Measurements from ENCODE around the gene APBB2. TPM values are rescaled to one million over a fixed set of nuclear protein-coding genes. Genes with fewer than 3 reads are reported as not detected.

APBB2 gene
- total RNA-seq, 4 donors from 2014 or later = 66.3 to 133 (median 90.2) TPM

- WGBS, 2 donors (ENCODE audit: low coverage in 1 of 2) = 55 to 71% methylated on average over 3 of the region's 3 CpGs
- H3K4me1 ChIP-seq = peaks cover 0 to 3% (median 0%) of the 10 kb centered on the region in 3 donors
- TF ChIP-seq POLR2AphosphoS5 (IDR thresholded peaks at IDR 0.05) (no peak), POLR2A (IDR thresholded peaks at IDR 0.05) (no peak), EP300 (IDR thresholded peaks at IDR 0.05) (no peak), CTCF (IDR thresholded peaks at IDR 0.05) (no peak)
- no peak for ATAC-seq
- H3K9me3 ChIP-seq = no peaks in the 10 kb centered on the region
- no peaks in the 10 kb centered on the region for H3K27me3 ChIP-seq
- H3K27ac ChIP-seq = no peak overlapping the region
- no peak overlapping the region for H3K4me3 ChIP-seq
- H3K36me3 ChIP-seq = peaks cover 0 to 42% of the 10 kb centered on the region in 2 donors
Observed at GRCh38 chr4:40931841-40932240, 282.5 kb downstream of the APBB2 start.

- Histone ChIP-seq H3K27ac (no peak overlapping the region), H3K9me3 (no peaks in the 10 kb centered on the region), H3K27me3 (no peaks in the 10 kb centered on the region), H3K36me3 (peaks cover 0 to 48% of the 10 kb centered on the region in 2 donors), H3K4me3 (no peak overlapping the region), H3K4me1 (peaks cover 0 to 3% (median 0%) of the 10 kb centered on the region in 3 donors)
- WGBS, 2 donors (ENCODE audit: low coverage in 1 of 2) = 76 to 96% methylated on average over 4 to 6 of the region's 6 CpGs
- no peak for TF ChIP-seq EP300 (IDR thresholded peaks at IDR 0.05)
- TF ChIP-seq POLR2A (IDR thresholded peaks at IDR 0.05) = no peak
- TF ChIP-seq POLR2AphosphoS5 (IDR thresholded peaks at IDR 0.05) = no peak
- no peak for TF ChIP-seq CTCF (IDR thresholded peaks at IDR 0.05)
- no peak for ATAC-seq
Observed at GRCh38 chr4:40931238-40931637, 283.1 kb downstream of the APBB2 start.

- no peak overlapping the region for H3K4me3 ChIP-seq
- H3K9me3 ChIP-seq = no peaks in the 10 kb centered on the region
- no peaks in the 10 kb centered on the region for H3K27me3 ChIP-seq
- WGBS, 2 donors (ENCODE audit: low coverage in 1 of 2) = 70 to 88% methylated on average over 4 of the region's 4 CpGs
- ATAC-seq = no peak
- no peaks in the 10 kb centered on the region for H3K4me1 ChIP-seq
- peaks cover 0 to 29% of the 10 kb centered on the region in 2 donors for H3K36me3 ChIP-seq
- H3K27ac ChIP-seq = no peak overlapping the region
- TF ChIP-seq CTCF (IDR thresholded peaks at IDR 0.05) = no peak
- no peak for TF ChIP-seq POLR2A (IDR thresholded peaks at IDR 0.05)
Observed at GRCh38 chr4:40927074-40927473, 287.3 kb downstream of the APBB2 start.

- Histone ChIP-seq H3K4me3 (no peak overlapping the region), H3K9me3 (no peaks in the 10 kb centered on the region), H3K27ac (no peak overlapping the region), H3K36me3 (peaks cover 0 to 36% of the 10 kb centered on the region in 2 donors), H3K4me1 (no peaks in the 10 kb centered on the region), H3K27me3 (no peaks in the 10 kb centered on the region)
- TF ChIP-seq POLR2AphosphoS5 (IDR thresholded peaks at IDR 0.05) (no peak), CTCF (IDR thresholded peaks at IDR 0.05) (no peak), POLR2A (IDR thresholded peaks at IDR 0.05) (no peak), EP300 (IDR thresholded peaks at IDR 0.05) (no peak)
- ATAC-seq = no peak
- 82 to 89% methylated on average over 6 of the region's 6 CpGs for WGBS, 2 donors (ENCODE audit: low coverage in 1 of 2)
Observed at GRCh38 chr4:40924793-40925117, 289.6 kb downstream of the APBB2 start.

GRCh38 chr4:40924096-40924792 is 290.1 kb downstream of the APBB2 start:
- 64 to 84% methylated on average over 5 to 6 of the region's 11 CpGs for WGBS, 2 donors (ENCODE audit: low coverage in 1 of 2)
- H3K36me3 ChIP-seq = peaks cover 0 to 32% of the 10 kb centered on the region in 2 donors
- ATAC-seq = no peak
- H3K4me3 ChIP-seq = no peak overlapping the region
- H3K9me3 ChIP-seq = no peaks in the 10 kb centered on the region
- H3K4me1 ChIP-seq = peaks cover 0 to 2% (median 0%) of the 10 kb centered on the region in 3 donors
- no peaks in the 10 kb centered on the region for H3K27me3 ChIP-seq
- TF ChIP-seq POLR2A (IDR thresholded peaks at IDR 0.05) = no peak
- TF ChIP-seq CTCF (IDR thresholded peaks at IDR 0.05) = peak; percentile 65 to 82 (median 74)
- no peak for TF ChIP-seq EP300 (IDR thresholded peaks at IDR 0.05)
- H3K27ac ChIP-seq = peak overlapping the region in 1 of 4 donors; percentile 26

Measured in gastroesophageal sphincter (tissue), 4 donors.